GM06990 (cell line): ENCODE measurements around the gene CDH18.

ENCODE experiments used
- DNase-seq: peaks from one replicate; pipeline ENCODE4 v3.0.0-alpha.2; 2011; ENCODE audit not compliant: insufficient read length; ENCODE audit errors: extremely low read depth
- H3K27me3 ChIP-seq: replicated peaks from 2 replicates; pipeline ENCODE4 v1.6.0; 2011; ENCODE audit warnings: low read length; ENCODE audit not compliant: control insufficient read depth, insufficient read depth
- H3K36me3 ChIP-seq: 2 replicates; pipeline ENCODE4 v1.5.1; 2011; ENCODE audit warnings: low read length; ENCODE audit not compliant: control insufficient read depth, insufficient read depth
- H3K4me3 ChIP-seq: replicated peaks from 2 replicates; pipeline ENCODE4 v1.5.1; 2011; ENCODE audit warnings: low read depth, mild to moderate bottlenecking, control low read depth, low read length
- CTCF ChIP-seq: IDR thresholded peaks from 2 replicates; pipeline ENCODE4 v1.5.1; 2011; ENCODE audit warnings: low read length, control low read depth, mild to moderate bottlenecking, inconsistent platforms; ENCODE audit not compliant: insufficient read depth, poor library complexity, severe bottlenecking

The CDH18 gene, protein sequence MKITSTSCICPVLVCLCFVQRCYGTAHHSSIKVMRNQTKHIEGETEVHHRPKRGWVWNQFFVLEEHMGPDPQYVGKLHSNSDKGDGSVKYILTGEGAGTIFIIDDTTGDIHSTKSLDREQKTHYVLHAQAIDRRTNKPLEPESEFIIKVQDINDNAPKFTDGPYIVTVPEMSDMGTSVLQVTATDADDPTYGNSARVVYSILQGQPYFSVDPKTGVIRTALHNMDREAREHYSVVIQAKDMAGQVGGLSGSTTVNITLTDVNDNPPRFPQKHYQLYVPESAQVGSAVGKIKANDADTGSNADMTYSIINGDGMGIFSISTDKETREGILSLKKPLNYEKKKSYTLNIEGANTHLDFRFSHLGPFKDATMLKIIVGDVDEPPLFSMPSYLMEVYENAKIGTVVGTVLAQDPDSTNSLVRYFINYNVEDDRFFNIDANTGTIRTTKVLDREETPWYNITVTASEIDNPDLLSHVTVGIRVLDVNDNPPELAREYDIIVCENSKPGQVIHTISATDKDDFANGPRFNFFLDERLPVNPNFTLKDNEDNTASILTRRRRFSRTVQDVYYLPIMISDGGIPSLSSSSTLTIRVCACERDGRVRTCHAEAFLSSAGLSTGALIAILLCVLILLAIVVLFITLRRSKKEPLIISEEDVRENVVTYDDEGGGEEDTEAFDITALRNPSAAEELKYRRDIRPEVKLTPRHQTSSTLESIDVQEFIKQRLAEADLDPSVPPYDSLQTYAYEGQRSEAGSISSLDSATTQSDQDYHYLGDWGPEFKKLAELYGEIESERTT

DNA sequence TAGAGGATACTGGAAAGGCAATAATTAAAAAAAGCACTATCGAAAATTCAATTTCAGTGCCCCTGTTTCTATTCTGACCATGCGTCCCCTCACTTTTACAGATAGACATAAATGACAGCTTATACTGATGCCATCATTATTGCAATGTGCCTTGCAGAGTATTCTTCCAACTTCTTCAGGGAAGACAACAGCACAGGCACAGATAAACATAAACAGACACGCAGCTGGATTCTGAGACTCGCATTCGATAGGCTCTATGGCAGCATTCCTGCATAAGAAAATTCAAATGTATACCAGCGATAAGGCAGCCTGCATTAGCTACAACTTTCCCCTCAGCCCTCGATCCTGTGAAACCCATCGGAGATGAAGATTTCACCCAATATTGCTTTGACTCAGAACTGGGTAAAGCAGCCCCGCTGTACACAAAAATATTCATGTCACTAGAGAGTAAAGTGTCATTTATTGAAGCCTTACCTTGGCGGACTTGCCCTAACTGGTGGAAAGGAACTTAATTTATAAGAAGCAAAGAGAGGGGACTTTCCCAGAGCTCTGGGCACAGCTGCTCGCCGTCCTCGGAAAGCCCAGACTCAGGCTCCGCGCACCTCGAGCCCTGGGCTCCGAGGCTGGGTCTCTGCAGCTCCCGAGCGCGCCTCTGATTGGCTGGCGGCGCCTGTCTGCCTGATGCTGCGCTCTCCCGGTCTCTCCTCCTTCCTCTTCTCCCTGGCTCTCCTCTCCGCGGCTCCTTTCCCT is at the start of gene CDH18:
Gene CDH18, minus strand, starts transcription at position 589 of the 750 bp plus-strand sequence. CDS start 149,214 bp downstream, outside the sequence.
- no peaks in the 10 kb centered on the region for H3K27me3 ChIP-seq
- no peak within 1 kb of the TSS for H3K4me3 ChIP-seq
- DNase-seq, result no peak
- no peak for TF ChIP-seq CTCF
- no peaks in the 10 kb centered on the region for H3K36me3 ChIP-seq

DNA sequence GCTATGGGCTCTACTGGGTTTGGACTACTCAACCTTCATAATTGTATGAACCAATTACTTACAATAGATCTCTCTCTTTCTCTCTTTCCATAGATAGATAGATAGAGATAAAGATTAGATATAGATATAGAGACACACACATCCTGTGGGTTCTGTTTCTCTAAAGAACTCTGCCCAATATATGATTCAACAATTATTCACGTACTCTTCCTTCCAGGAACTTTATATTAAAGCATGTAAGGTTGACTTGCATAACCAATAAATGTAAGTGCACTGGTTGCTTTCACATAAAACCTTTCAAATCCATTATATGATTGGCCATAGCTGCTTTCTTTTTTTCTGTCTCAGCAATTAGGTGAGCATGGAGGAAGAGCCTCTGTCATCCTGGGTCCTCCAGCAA is 46.7 kb upstream of the CDH18 start:
- TF ChIP-seq CTCF, result no peak
- Histone ChIP-seq H3K36me3 (no peaks in the 10 kb centered on the region), H3K4me3 (no peak overlapping the region), H3K27me3 (no peaks in the 10 kb centered on the region)
- no peak for DNase-seq

DNA sequence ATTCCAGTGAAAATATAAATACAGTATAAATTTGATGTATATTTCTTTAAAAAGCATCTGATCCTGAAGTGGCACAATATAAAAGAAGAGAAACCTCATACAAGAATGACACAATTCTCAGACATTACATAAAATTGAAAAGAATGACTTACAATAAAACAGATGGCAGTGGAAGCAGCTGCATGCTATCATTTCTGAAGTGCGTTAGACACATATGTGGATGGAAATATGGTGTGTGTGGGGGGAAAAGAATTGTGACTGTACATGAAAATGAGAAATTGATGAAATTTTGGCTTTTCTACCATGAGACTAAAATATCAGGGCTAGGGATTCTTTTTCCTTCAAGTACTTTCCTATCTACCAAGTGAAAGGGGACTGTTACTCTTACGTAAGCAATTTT is 45.9 kb upstream of the CDH18 start:
- TF ChIP-seq CTCF, result no peak
- no peak overlapping the region for H3K4me3 ChIP-seq

DNA sequence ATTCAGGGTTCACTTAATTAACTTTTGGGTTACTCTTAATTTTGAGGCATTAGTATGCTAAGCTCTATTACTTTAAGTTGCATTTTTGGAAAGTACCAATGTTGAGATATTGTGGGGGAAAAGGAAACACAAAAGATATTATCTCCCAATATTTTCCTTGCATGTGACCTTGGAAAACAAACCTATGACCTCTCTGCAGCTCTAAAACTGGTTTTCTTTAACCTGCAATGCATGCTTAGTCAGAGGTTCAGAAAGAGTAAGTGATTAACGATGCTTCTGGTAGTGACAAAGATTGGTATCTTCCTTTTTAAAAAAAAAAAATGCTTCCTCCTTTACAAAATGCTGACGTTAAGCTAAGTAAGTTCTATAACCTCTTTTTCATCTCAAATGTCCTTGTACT is 44.9 kb upstream of the CDH18 start:
- no peak for DNase-seq
- no peak overlapping the region for H3K4me3 ChIP-seq
- no peaks in the 10 kb centered on the region for H3K36me3 ChIP-seq
- no peak for TF ChIP-seq CTCF
- no peaks in the 10 kb centered on the region for H3K27me3 ChIP-seq

More for the DNA sequence above, 45.9 kb upstream of the CDH18 start:
- Histone ChIP-seq H3K36me3 (no peaks in the 10 kb centered on the region), H3K27me3 (no peaks in the 10 kb centered on the region)
- no peak for DNase-seq

DNA sequence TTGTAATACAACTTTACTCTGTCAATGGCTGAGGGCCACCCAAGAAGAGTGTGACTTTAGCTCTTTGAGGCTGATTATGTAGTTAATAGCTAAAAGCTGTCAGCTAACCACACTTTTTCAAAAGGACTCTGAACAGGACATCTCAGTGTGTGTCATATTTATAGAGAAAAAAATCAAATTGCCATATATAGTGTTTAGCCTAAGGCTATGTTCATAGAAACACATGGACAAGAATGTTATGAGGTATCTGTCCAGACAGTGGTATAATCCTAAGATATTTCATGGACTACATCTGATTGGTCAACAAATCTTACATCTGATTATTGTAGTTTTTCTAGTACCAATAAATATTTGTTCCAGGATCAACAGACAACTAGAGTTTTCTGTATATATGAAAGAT is 42.1 kb upstream of the CDH18 start:
- no peak for DNase-seq
- Histone ChIP-seq H3K36me3 (no peaks in the 10 kb centered on the region), H3K27me3 (no peaks in the 10 kb centered on the region), H3K4me3 (no peak overlapping the region)
- no peak for TF ChIP-seq CTCF
